Mesendoderm (in vitro differentiated cells): ENCODE results near the gene ARHGAP26.

Experiments
- DNase-seq: peaks from one replicate; pipeline ENCODE4 v3.0.0; 2013
- H2AK5ac ChIP-seq: 2 replicates; pipeline ENCODE4 v1.6.1; 2013; ENCODE audit warnings: low read length, inconsistent platforms
- H2BK120ac ChIP-seq: 2 replicates; pipeline ENCODE4 v1.6.1; 2013; ENCODE audit warnings: low read depth, mild to moderate bottlenecking, low read length, moderate library complexity, mixed read lengths
- H2BK15ac ChIP-seq: replicated peaks from 2 replicates; pipeline ENCODE4 v1.6.1; 2013; ENCODE audit warnings: low read depth, mild to moderate bottlenecking, moderate library complexity
- H2BK5ac ChIP-seq: 2 replicates; pipeline ENCODE4 v1.6.1; 2013; ENCODE audit warnings: low read length, inconsistent platforms
- H3K18ac ChIP-seq: 2 replicates; pipeline ENCODE4 v1.6.1; 2013; ENCODE audit warnings: mild to moderate bottlenecking, low read length, mixed read lengths
- H3K23ac ChIP-seq: one replicate; pipeline ENCODE4 v1.6.1; 2013; ENCODE audit warnings: low read length
- H3K27ac ChIP-seq: 2 replicates; pipeline ENCODE4 v1.5.1; 2013; ENCODE audit warnings: low read depth, mild to moderate bottlenecking, inconsistent platforms, low read length, moderate library complexity
- H3K27me3 ChIP-seq: 2 replicates; pipeline ENCODE4 v1.6.1; 2013; ENCODE audit warnings: low read length, control low read depth, mild to moderate bottlenecking, inconsistent platforms; ENCODE audit not compliant: insufficient read depth, poor library complexity
- H3K36me3 ChIP-seq: 2 replicates; pipeline ENCODE4 v1.6.1; 2013; ENCODE audit warnings: low read length, inconsistent platforms; ENCODE audit not compliant: control insufficient read depth, insufficient read depth
- H3K4ac ChIP-seq: one replicate; pipeline ENCODE4 v1.6.1; 2013; ENCODE audit warnings: low read depth, mild to moderate bottlenecking, low read length, moderate library complexity
- H3K4me1 ChIP-seq: 2 replicates; pipeline ENCODE4 v1.6.1; 2013; ENCODE audit warnings: low read depth, low read length, inconsistent platforms; ENCODE audit not compliant: control insufficient read depth
- H3K4me2 ChIP-seq: 2 replicates; pipeline ENCODE4 v1.6.1; 2013; ENCODE audit warnings: low read length
- H3K4me3 ChIP-seq: 2 replicates; pipeline ENCODE4 v1.5.1; 2013; ENCODE audit warnings: mild to moderate bottlenecking, low read length
- H3K56ac ChIP-seq: one replicate; pipeline ENCODE4 v1.6.1; 2013; ENCODE audit warnings: low read length
- H3K79me1 ChIP-seq: 2 replicates; pipeline ENCODE4 v1.6.1; 2013; ENCODE audit warnings: low read length, inconsistent platforms
- H3K79me2 ChIP-seq: 2 replicates; pipeline ENCODE4 v1.6.1; 2013; ENCODE audit warnings: mild to moderate bottlenecking, low read length; ENCODE audit not compliant: control insufficient read depth, insufficient read depth
- H3K9ac ChIP-seq: 2 replicates; pipeline ENCODE4 v1.6.1; 2013; ENCODE audit warnings: low read length, inconsistent platforms
- H4K5ac ChIP-seq: one replicate; pipeline ENCODE4 v1.6.1; 2013; ENCODE audit warnings: low read length
- H4K8ac ChIP-seq: one replicate; pipeline ENCODE4 v1.6.1; 2013; ENCODE audit warnings: low read depth, mild to moderate bottlenecking, control low read depth, low read length, moderate library complexity
- WGBS: extraction: QIAGEN DNeasy Blood & Tissue Kit; methylation state at CpG from one replicate; pipeline ENCODE4 v1.1.7; 2013; ENCODE audit warnings: low lambda C conversion rate, missing lambda C conversion rate; ENCODE audit not compliant: insufficient coverage; ENCODE audit errors: extremely low coverage; 5-methylcytosine and 5-hydroxymethylcytosine counted together

ARHGAP26 gene

GRCh38 chr5:142819825-142820224 is 49.6 kb downstream of the ARHGAP26 start:
- Histone ChIP-seq H3K79me1 (no peaks in the 10 kb centered on the region), H4K5ac (no peak overlapping the region), H4K8ac (no peak overlapping the region), H2BK5ac (no peak overlapping the region), H3K4me3 (no peak overlapping the region), H3K4me1 (no peaks in the 10 kb centered on the region), H3K27me3 (no peaks in the 10 kb centered on the region), H2AK5ac (no peak overlapping the region), H3K27ac (no peak overlapping the region), H2BK120ac (no peak overlapping the region), H3K23ac (no peak overlapping the region), H3K79me2 (no peaks in the 10 kb centered on the region), H2BK15ac (no peak overlapping the region), H3K56ac (no peak overlapping the region), H3K9ac (no peak overlapping the region), H3K4ac (no peak overlapping the region), H3K36me3 (no peaks in the 10 kb centered on the region), H3K4me2 (no peak overlapping the region), H3K18ac (no peak overlapping the region)
- WGBS: no CpG with 5 or more reads among the region's 4 CpGs
- no peak for DNase-seq

- no peak overlapping the region for H3K18ac ChIP-seq
- no peaks in the 10 kb centered on the region for H3K79me1 ChIP-seq
- H3K4me2 ChIP-seq: no peak overlapping the region
- no peak overlapping the region for H4K8ac ChIP-seq
- H3K27ac ChIP-seq: no peak overlapping the region
- no peak overlapping the region for H3K4me3 ChIP-seq
- H3K4ac ChIP-seq: no peak overlapping the region
- no peak overlapping the region for H3K23ac ChIP-seq
- H2BK5ac ChIP-seq: no peak overlapping the region
- DNase-seq: no peak
- WGBS: no CpG with 5 or more reads among the region's 5 CpGs
- no peak overlapping the region for H3K9ac ChIP-seq
- H3K4me1 ChIP-seq: peaks cover 3% of the 10 kb centered on the region
- H3K36me3 ChIP-seq: no peaks in the 10 kb centered on the region
- H3K27me3 ChIP-seq: no peaks in the 10 kb centered on the region
- H2AK5ac ChIP-seq: no peak overlapping the region
- H4K5ac ChIP-seq: no peak overlapping the region
- no peak overlapping the region for H3K56ac ChIP-seq
- no peak overlapping the region for H2BK15ac ChIP-seq
- H3K79me2 ChIP-seq: no peaks in the 10 kb centered on the region
- no peak overlapping the region for H2BK120ac ChIP-seq
Measured at GRCh38 chr5:142820447-142820846, 50.3 kb downstream of the ARHGAP26 start.

- Histone ChIP-seq H3K27ac (no peak overlapping the region), H2BK5ac (no peak overlapping the region), H3K4me1 (peaks cover 3% of the 10 kb centered on the region), H4K8ac (no peak overlapping the region), H3K36me3 (no peaks in the 10 kb centered on the region), H3K56ac (no peak overlapping the region), H2BK120ac (no peak overlapping the region), H2AK5ac (no peak overlapping the region), H4K5ac (no peak overlapping the region), H3K4me2 (no peak overlapping the region), H3K9ac (no peak overlapping the region), H3K4ac (no peak overlapping the region), H3K27me3 (no peaks in the 10 kb centered on the region), H3K4me3 (no peak overlapping the region), H3K23ac (no peak overlapping the region), H3K79me2 (no peaks in the 10 kb centered on the region), H3K18ac (no peak overlapping the region), H2BK15ac (no peak overlapping the region), H3K79me1 (no peaks in the 10 kb centered on the region)
- no peak for DNase-seq
- no CpG with 5 or more reads among the region's 2 CpGs for WGBS
Measured at GRCh38 chr5:142821034-142821732, 51.0 kb downstream of the ARHGAP26 start.

- Histone ChIP-seq H2AK5ac (no peak overlapping the region), H3K4me1 (peaks cover 3% of the 10 kb centered on the region), H2BK120ac (no peak overlapping the region), H3K18ac (no peak overlapping the region), H3K4me2 (no peak overlapping the region), H3K79me2 (no peaks in the 10 kb centered on the region), H3K4me3 (no peak overlapping the region), H3K36me3 (no peaks in the 10 kb centered on the region), H4K5ac (no peak overlapping the region), H3K23ac (no peak overlapping the region), H3K79me1 (no peaks in the 10 kb centered on the region), H3K27ac (no peak overlapping the region), H3K56ac (no peak overlapping the region), H3K4ac (no peak overlapping the region), H2BK5ac (no peak overlapping the region), H3K9ac (no peak overlapping the region), H2BK15ac (no peak overlapping the region), H4K8ac (no peak overlapping the region), H3K27me3 (no peaks in the 10 kb centered on the region)
- WGBS: no CpG with 5 or more reads among the region's 3 CpGs
- DNase-seq: no peak
Measured at GRCh38 chr5:142821733-142822487, 51.7 kb downstream of the ARHGAP26 start.

GRCh38 chr5:142823126-142823525 is 52.9 kb downstream of the ARHGAP26 start:
- peaks cover 11% of the 10 kb centered on the region for H3K4me1 ChIP-seq
- H4K8ac ChIP-seq: no peak overlapping the region
- no peak overlapping the region for H4K5ac ChIP-seq
- H3K4me3 ChIP-seq: no peak overlapping the region
- no peaks in the 10 kb centered on the region for H3K36me3 ChIP-seq
- H3K27me3 ChIP-seq: no peaks in the 10 kb centered on the region
- H3K18ac ChIP-seq: no peak overlapping the region
- WGBS: no CpG with 5 or more reads among the region's 2 CpGs
- H2BK15ac ChIP-seq: no peak overlapping the region
- no peak overlapping the region for H3K27ac ChIP-seq
- no peak overlapping the region for H3K4ac ChIP-seq
- H3K9ac ChIP-seq: no peak overlapping the region
- H3K56ac ChIP-seq: no peak overlapping the region
- no peaks in the 10 kb centered on the region for H3K79me2 ChIP-seq
- no peak overlapping the region for H2AK5ac ChIP-seq
- H3K4me2 ChIP-seq: no peak overlapping the region
- DNase-seq: no peak
- H2BK5ac ChIP-seq: no peak overlapping the region
- no peak overlapping the region for H3K23ac ChIP-seq
- no peaks in the 10 kb centered on the region for H3K79me1 ChIP-seq
- no peak overlapping the region for H2BK120ac ChIP-seq
